ENCODE data around the gene CDC42BPB.

The CDC42BPB gene

GRCh38 chr14:102984336-102985102 lies 72.8 kb downstream of the CDC42BPB start:
- no peak for DNase-seq

- DNase-seq: no peak
Observed at GRCh38 chr14:102983496-102983895, 73.9 kb downstream of the CDC42BPB start.

GRCh38 chr14:102982852-102983470 lies 74.4 kb downstream of the CDC42BPB start:
- DNase-seq: no peak

- no peak for DNase-seq
Observed at GRCh38 chr14:102980409-102980810, 76.9 kb downstream of the CDC42BPB start.

GRCh38 chr14:102979406-102979805 lies 77.9 kb downstream of the CDC42BPB start:
- DNase-seq: no peak

- DNase-seq: no peak
Observed at GRCh38 chr14:102977475-102977874, 79.9 kb downstream of the CDC42BPB start.

- DNase-seq: no peak
Observed at GRCh38 chr14:102975662-102976061, 81.7 kb downstream of the CDC42BPB start.

- DNase-seq: no peak
Observed at GRCh38 chr14:102973706-102974285, 83.6 kb downstream of the CDC42BPB start.

GRCh38 chr14:102971836-102972606 lies 85.3 kb downstream of the CDC42BPB start:
- no peak for DNase-seq

- DNase-seq: no peak
Observed at GRCh38 chr14:102971314-102971713, 86.0 kb downstream of the CDC42BPB start.

GRCh38 chr14:102970496-102970895 lies 86.9 kb downstream of the CDC42BPB start:
- DNase-seq: no peak

- no peak for DNase-seq
Observed at GRCh38 chr14:102969901-102970300, 87.4 kb downstream of the CDC42BPB start.

- DNase-seq: no peak
Observed at GRCh38 chr14:102969060-102969791, 88.1 kb downstream of the CDC42BPB start.

GRCh38 chr14:102968306-102968705 lies 89.0 kb downstream of the CDC42BPB start:
- DNase-seq: no peak

- no peak for DNase-seq
Observed at GRCh38 chr14:102967506-102967795, 89.9 kb downstream of the CDC42BPB start.

- DNase-seq: no peak
Observed at GRCh38 chr14:102966681-102967505, 90.5 kb downstream of the CDC42BPB start.

GRCh38 chr14:102965971-102966655 lies 91.2 kb downstream of the CDC42BPB start:
- no peak for DNase-seq

- no peak for DNase-seq
Observed at GRCh38 chr14:102965282-102965681, 92.1 kb downstream of the CDC42BPB start.

- no peak for DNase-seq
Observed at GRCh38 chr14:102964152-102964730, 93.1 kb downstream of the CDC42BPB start.

GRCh38 chr14:102962111-102962627 lies 95.2 kb downstream of the CDC42BPB start:
- no peak for DNase-seq

- no peak for DNase-seq
Observed at GRCh38 chr14:102958461-102958860, 98.9 kb downstream of the CDC42BPB start.
